GM19238 (cell line): ENCODE results near the gene ZNF107.
"Not testable (repeated sequence)": the region's sequence is repeated elsewhere in the genome, so short reads cannot be mapped to it uniquely, and the experiment has no call there.

Experiments
- DNase-seq: peaks from one replicate; pipeline ENCODE4 v3.0.0; 2011; ENCODE audit warnings: low spot score; ENCODE audit not compliant: insufficient read length

Gene ZNF107

DNA sequence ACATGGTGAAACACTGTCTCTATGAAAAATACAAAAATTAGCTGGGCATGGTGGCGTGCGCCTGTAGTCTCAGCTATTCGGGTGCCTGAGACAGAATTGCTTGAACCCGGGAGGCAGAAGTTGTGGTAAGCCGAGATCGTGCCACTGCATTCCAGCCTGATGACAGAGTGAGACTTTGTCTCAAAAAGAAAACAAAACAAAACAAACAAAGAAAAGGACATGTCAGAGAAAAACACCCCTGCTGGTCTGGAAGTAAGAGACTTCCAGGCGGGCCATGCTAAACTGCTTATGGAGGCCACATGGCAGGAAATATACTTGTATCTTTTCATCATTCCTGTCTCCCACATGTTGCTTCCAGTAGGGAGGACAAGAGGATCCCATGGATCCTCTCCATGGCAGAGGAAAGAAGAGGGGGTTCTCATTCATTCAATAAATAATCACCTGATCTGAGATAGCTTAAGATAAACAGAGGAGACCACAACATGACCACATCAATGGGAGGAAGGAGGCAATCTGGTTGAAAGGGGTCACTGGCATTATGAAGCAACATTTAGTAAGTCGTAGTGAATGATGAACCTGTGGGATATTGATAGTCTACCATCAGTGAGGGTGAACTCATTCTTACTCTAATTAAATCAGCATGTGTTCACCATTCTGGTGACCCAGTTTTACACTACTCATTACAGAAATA lies 67.8 kb downstream of the ZNF107 start:
- DNase-seq: no peak

DNA sequence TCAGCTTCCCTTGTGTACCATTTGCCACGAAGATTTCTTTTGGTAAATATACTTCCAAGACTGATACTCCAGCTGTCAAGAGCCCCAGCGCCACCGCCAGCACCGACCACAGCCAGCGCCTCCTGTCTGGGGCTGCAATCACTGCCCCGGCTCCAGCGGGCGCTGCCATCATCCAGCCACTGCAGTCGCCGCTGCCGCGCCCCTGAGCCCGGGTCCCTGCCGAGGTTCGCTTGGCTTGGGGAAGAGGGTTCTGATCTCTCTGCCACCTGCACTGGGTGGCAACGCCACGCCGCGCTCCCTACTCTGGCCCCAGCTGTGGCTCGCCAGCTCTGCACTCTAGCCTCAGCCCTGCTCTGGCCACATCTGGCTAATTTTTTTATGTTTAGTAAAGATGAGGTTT lies 70.6 kb downstream of the ZNF107 start:
- no peak for DNase-seq

DNA sequence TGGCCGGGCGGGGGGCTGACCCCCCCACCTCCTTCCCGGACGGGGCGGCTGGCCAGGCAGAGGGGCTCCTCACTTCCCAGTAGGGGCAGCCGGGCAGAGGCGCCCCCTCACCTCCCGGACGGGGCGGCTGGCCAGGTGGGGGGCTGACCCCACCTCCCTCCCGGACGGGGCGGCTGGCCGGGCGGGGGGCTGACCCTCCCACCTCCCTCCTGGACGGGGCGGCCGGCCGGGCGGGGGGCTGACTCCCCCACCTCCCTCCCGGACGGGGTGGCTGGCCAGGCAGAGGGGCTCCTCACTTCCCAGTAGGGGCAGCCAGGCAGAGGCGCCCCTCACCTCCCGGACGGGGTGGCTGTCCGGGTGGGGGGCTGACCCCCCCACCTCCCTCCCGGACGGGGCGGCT lies 72.5 kb downstream of the ZNF107 start:
- DNase-seq: not testable (repeated sequence)

DNA sequence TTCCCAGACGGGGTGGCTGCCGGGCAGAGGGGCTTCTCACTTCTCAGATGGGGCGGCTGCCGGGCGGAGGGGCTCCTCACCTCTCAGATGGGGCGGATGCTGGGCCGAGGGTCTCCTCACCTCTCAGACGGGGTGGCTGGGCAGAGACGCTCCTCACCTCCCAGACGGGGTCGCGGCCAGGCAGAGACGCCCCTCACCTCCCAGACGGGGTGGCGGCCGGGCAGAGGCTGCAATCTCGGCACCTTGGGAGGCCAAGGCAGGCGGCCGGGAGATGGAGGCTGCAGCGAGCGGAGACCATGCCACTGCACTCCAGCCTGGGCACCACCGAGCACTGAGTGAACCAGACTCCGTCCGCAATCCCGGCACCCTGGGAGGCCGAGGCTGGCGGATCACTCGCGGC lies 73.0 kb downstream of the ZNF107 start:
- DNase-seq: not testable (repeated sequence)

DNA sequence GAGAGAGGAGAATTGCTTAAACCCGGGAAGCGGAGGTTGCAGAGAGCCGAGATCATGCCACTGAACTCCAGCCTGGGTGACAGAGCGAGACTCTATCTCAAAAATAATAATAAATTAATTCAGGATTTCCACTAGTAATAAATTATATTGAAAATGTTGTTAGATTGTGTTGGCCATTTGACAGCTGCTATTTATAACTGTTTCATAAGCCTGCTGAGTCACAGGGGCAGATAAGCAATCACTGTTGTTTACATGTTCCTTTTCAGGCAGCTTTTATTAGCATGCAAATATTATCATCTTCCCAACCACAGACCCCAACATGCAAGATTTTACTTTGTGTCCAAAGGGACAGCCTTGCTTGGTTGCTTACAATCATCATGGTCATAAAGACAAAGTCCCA lies 78.7 kb downstream of the ZNF107 start:
- DNase-seq: no peak

DNA sequence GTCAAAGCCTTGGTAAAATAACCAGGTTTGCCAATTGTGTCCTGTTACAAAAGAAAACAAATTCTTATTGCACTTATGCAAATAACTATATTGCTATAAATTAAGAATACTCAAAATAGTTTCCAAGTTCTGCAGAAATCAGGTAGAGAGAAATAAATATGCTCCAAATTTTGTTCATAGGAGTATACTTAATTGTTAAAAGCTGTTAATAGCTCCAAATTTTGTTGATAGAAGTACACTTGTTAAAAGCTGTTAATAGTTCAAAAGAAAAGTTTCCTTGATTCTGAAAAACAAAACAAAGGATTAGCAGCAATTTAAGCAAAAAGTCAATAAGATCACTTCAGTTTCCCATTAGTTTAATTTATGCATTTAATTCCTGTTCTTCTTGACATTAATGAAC lies 81.9 kb downstream of the ZNF107 start:
- DNase-seq: no peak

DNA sequence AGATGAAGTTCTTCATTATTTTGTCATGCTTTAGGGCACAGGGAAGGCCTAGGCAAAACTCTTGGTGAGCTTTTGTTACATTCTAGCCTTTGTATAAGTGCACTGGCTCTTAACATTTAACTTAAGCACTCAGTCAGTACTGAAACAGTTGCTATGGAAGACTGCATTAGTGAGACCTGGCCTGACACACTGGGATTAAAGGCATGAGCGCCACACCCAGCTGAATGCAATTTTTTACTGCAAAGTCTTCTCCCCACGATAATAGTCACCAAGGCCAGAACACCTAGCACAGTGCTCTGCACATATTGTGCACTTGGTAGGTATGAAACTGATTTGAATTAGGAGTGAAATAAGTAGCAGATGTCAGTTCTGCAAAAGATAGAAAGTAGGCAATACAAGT lies 87.1 kb downstream of the ZNF107 start:
- no peak for DNase-seq

DNA sequence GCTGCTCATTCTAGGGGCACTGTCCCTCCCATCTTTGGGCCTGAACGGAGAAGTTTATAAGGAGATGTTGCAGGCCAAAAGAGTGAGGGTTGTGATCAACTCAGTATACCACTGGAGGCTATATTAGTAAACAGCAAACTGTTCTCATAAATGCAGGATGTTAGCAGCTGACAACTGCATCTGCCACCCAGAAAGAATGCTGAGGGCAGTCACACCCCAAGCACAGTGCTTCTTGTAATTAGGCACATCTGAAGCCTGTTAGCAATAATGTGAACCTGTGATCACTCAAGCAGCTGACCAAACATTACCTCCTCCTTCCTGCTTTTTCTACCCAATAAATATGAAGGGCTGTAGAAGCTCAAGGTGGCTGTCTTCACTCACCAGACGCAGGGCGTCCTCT lies 89.9 kb downstream of the ZNF107 start:
- DNase-seq: no peak

DNA sequence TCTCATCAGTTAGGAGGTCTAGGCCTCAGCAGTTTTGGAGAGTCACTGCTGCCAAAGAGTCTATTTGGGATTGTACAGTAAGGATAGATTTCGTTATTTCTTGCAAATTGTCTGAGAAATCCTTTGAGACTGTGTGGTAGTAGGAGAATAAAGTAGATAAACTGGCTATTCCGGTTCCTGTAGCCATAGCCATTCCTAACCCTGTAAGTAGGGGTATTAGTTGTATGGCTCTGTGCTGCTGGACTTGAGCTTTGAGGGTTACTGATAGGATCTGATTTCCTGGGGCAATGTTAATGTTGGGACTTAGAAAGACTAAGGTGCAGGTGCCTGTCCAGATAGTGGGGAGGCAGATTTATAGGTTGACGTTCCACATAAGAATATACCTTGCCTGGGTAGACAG lies 92.2 kb downstream of the ZNF107 start:
- DNase-seq: no peak
